Liver (tissue), 3 donors: Measurements from ENCODE around the gene PSMD14.

ENCODE experiments used
- NR2F2 ChIP-seq: IDR thresholded peaks from 2 replicates; pipeline ENCODE4 v1.6.1; 2016; ENCODE audit warnings: antibody characterized with exemption
- YY1 ChIP-seq: IDR thresholded peaks from 2 replicates; pipeline ENCODE4 v1.6.1; 2016; ENCODE audit warnings: antibody characterized with exemption, mild to moderate bottlenecking
- TF ChIP-seq, protein P1 (sequence below): IDR thresholded peaks from 2 replicates; pipeline ENCODE4 v1.6.1; 2016; ENCODE audit warnings: antibody characterized with exemption
- TF ChIP-seq, protein P2 (sequence below): fragments of 150-350 bp; IDR thresholded peaks from 2 replicates; pipeline ENCODE4 v1.5.1; 2017; ENCODE audit warnings: improper control_type of control experiment, low read depth, low read length; ENCODE audit not compliant: missing input control
- donor health status: healthy.
- donor health status: healthy.

DNA sequence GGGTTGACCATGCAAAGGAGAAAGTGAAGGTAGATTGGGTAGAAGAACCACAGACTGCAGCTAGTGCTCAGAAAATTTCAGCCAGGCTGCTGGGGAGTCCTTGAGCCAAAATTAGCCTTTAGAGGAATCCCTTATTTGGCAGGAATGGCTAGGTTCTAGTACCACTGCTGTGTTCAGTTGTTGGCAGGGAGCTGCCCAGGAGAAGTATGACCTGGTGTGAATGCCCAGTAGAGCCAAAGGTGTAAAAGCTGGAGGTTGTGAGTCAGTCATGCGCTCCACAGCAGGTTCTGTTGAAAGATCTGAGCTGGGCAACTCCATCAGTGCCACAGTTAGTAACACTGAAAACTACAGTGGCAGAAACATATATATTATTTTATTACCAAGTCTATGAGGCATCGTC is 71.5 kb downstream of the PSMD14 start:
- TF ChIP-seq YY1 (no peak), NR2F2 (no peak)
- TF ChIP-seq, protein P1, sequence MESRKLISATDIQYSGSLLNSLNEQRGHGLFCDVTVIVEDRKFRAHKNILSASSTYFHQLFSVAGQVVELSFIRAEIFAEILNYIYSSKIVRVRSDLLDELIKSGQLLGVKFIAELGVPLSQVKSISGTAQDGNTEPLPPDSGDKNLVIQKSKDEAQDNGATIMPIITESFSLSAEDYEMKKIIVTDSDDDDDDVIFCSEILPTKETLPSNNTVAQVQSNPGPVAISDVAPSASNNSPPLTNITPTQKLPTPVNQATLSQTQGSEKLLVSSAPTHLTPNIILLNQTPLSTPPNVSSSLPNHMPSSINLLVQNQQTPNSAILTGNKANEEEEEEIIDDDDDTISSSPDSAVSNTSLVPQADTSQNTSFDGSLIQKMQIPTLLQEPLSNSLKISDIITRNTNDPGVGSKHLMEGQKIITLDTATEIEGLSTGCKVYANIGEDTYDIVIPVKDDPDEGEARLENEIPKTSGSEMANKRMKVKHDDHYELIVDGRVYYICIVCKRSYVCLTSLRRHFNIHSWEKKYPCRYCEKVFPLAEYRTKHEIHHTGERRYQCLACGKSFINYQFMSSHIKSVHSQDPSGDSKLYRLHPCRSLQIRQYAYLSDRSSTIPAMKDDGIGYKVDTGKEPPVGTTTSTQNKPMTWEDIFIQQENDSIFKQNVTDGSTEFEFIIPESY, result no peak
- TF ChIP-seq, protein P2, sequence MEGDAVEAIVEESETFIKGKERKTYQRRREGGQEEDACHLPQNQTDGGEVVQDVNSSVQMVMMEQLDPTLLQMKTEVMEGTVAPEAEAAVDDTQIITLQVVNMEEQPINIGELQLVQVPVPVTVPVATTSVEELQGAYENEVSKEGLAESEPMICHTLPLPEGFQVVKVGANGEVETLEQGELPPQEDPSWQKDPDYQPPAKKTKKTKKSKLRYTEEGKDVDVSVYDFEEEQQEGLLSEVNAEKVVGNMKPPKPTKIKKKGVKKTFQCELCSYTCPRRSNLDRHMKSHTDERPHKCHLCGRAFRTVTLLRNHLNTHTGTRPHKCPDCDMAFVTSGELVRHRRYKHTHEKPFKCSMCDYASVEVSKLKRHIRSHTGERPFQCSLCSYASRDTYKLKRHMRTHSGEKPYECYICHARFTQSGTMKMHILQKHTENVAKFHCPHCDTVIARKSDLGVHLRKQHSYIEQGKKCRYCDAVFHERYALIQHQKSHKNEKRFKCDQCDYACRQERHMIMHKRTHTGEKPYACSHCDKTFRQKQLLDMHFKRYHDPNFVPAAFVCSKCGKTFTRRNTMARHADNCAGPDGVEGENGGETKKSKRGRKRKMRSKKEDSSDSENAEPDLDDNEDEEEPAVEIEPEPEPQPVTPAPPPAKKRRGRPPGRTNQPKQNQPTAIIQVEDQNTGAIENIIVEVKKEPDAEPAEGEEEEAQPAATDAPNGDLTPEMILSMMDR, result no peak
